SK-N-MC (cell line): ENCODE measurements around the gene FUBP1.

ENCODE experiments used
- DNase-seq: peaks from one replicate; pipeline ENCODE4 v3.0.0-alpha.2; 2011; ENCODE audit warnings: low read depth, low spot score
- H3K27ac ChIP-seq: fragments of 200-600 bp; sonication (generic); 2 replicates; pipeline ENCODE4 v1.5.1; 2016; ENCODE audit warnings: mixed run types
- H3K36me3 ChIP-seq: fragments of 200-600 bp; sonication (generic); 2 replicates; pipeline ENCODE4 v1.6.1; 2017; ENCODE audit warnings: antibody characterized with exemption, low read length, mixed read lengths; ENCODE audit not compliant: insufficient read depth
- H3K4me3 ChIP-seq: fragments of 200-600 bp; sonication (generic); 2 replicates; pipeline ENCODE4 v1.5.1; 2016
- H3K9ac ChIP-seq: fragments of 200-600 bp; sonication (generic); 2 replicates; pipeline ENCODE4 v1.8.0; 2017; ENCODE audit warnings: mixed run types, mixed read lengths; ENCODE audit not compliant: insufficient read length
- H3K9me3 ChIP-seq: fragments of 200-600 bp; sonication (generic); 2 replicates; pipeline ENCODE4 v1.6.1; 2017; ENCODE audit warnings: low read depth, mild to moderate bottlenecking, antibody characterized with exemption, low read length, moderate library complexity, mixed read lengths
- EZH2 ChIP-seq: fragments of 200-600 bp; sonication (generic); IDR thresholded peaks from one replicate; pipeline ENCODE4 v1.6.1; 2017; ENCODE audit warnings: antibody characterized with exemption
- FOXP2 ChIP-seq: optimal IDR thresholded peaks from 2 replicates; pipeline ENCODE3; 2011; ENCODE audit warnings: mild to moderate bottlenecking, moderate library complexity; ENCODE audit not compliant: insufficient read depth; ENCODE audit errors: extremely low read length, control extremely low read depth
- POLR2AphosphoS5 ChIP-seq: IDR thresholded peaks from 2 replicates; pipeline ENCODE4 v1.6.1; 2012; ENCODE audit warnings: mild to moderate bottlenecking, low read depth, low read length, borderline replicate concordance

Gene FUBP1

GRCh38 chr1:77945345-77945744 lies 33.5 kb downstream of the FUBP1 start:
- Histone ChIP-seq H3K9ac (no peak overlapping the region), H3K36me3 (peaks cover 92% of the 10 kb centered on the region), H3K27ac (no peak overlapping the region), H3K9me3 (no peaks in the 10 kb centered on the region), H3K4me3 (no peak overlapping the region)
- DNase-seq = no peak
- TF ChIP-seq POLR2AphosphoS5 (no peak), FOXP2 (no peak), EZH2 (no peak)

DNA sequence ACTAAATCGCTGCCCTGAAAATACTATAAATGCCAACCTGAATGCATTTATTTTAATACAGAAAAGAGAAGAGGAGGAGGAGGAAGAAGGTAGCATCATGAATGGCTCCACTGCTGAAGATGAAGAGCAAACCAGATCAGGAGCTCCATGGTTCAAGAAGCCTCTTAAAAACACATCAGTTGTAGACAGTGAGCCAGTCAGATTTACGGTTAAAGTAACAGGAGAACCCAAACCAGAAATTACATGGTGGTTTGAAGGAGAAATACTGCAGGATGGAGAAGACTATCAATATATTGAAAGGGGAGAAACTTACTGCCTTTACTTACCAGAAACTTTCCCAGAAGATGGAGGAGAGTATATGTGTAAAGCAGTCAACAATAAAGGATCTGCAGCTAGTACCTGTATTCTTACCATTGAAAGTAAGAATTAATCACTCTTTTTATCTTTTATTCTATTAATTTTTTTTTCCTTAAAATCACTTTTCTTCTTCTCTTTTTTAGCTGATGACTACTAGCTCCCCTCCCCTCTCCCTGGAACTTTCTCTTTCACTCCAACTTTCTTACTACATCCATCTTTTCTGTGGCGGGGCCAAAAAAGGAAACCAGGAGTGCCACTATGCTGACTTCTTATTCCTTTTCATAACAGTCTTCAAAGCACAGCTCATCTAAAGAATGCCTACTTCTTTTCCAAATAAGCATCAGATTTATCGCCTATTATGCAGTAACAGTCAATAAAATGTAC lies 36.3 kb downstream of the FUBP1 start:
- Histone ChIP-seq H3K4me3 (no peak overlapping the region), H3K27ac (no peak overlapping the region), H3K9me3 (no peaks in the 10 kb centered on the region), H3K9ac (no peak overlapping the region), H3K36me3 (peaks cover 67% of the 10 kb centered on the region)
- no peak for DNase-seq
- TF ChIP-seq FOXP2 (no peak), POLR2AphosphoS5 (no peak), EZH2 (no peak)

DNA sequence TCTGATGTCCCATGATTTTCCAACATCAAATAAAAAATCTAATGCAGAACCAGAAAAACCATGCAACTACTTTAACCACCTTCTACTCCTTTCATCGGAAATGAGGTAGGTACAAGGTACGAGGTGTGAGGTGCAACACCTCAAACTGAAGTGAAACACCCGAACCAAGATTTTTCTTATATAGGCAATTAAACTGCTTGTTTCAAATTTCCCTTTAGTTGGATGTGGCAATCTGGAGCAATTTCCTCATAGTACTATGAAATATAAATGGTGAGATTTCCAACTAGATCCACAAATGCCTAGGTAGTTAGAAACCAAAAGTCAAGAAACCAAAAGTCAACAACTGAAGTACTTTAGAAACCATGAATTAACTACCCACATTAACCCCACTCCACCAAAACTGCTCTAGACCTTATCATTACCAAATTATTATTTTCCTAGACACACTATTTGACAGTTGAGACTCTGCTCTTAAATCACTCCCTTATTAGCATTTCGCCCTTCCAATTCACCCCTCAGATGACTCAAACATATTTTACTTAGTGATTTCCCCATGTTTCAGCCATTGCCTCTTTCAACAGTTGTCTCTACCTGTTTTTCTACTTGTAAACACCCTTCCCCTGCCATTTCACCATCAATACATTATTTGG lies 37.8 kb downstream of the FUBP1 start:
- TF ChIP-seq EZH2 = no peak
- no peak for TF ChIP-seq FOXP2
- TF ChIP-seq POLR2AphosphoS5 = no peak; the same call in 1 of the 2 replicates
- H3K36me3 ChIP-seq = peaks cover 52% of the 10 kb centered on the region
- DNase-seq = no peak
- H3K9me3 ChIP-seq = no peaks in the 10 kb centered on the region
- H3K4me3 ChIP-seq = no peak overlapping the region
- peak overlapping the region; percentile 30; the same call in 1 of the 2 replicates for H3K27ac ChIP-seq
- no peak overlapping the region for H3K9ac ChIP-seq

DNA sequence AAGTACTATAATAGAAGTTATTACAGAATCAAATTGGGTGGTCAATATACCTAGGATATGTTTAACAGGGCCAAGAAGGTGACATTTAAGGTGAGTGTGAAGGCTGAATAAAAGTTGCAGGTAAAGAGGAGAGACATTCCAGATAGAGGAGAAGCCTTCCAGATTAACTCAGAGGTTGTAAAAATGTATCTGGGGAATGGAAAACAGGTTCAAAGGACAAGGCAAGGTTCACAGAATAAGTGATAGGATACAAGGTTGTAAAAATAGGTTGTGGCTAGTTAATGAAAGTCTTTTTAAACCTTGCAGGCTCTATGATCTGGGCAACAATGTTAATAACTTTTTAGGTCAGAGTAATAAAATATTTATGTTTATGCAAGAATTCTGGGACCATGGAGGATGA lies 40.2 kb downstream of the FUBP1 start:
- Histone ChIP-seq H3K9ac (no peak overlapping the region), H3K9me3 (no peaks in the 10 kb centered on the region), H3K27ac (no peak overlapping the region), H3K36me3 (peaks cover 31% of the 10 kb centered on the region), H3K4me3 (no peak overlapping the region)
- DNase-seq = no peak
- TF ChIP-seq POLR2AphosphoS5 (no peak), FOXP2 (no peak), EZH2 (no peak)

- no peak for TF ChIP-seq FOXP2
- no peaks in the 10 kb centered on the region for H3K9me3 ChIP-seq
- H3K36me3 ChIP-seq = no peaks in the 10 kb centered on the region
- no peak overlapping the region for H3K9ac ChIP-seq
- no peak overlapping the region for H3K27ac ChIP-seq
- DNase-seq = no peak
- no peak overlapping the region for H3K4me3 ChIP-seq
Measured at GRCh38 chr1:77929806-77930205, 49.1 kb downstream of the FUBP1 start.

DNA sequence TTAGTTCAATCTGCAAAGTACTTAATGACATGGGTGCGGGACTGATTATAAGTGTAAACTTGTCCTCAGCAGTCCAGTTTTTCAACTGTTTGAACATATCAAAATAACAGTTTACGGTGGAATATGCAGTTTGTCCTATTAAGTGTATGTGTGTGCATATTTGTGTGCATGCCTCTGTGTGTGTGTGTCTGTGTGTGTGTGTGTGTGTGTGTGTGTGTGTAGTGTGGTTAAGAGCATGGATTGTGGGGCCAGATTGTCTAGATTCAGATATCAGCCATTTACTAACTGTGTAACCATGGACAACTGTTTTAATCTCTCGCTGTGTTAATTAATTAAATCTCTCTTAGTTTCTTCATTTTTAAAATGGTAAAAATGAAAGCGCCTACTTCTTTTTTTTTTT lies 51.5 kb downstream of the FUBP1 start:
- H3K9ac ChIP-seq = no peak overlapping the region
- H3K9me3 ChIP-seq = no peaks in the 10 kb centered on the region
- H3K4me3 ChIP-seq = no peak overlapping the region
- no peaks in the 10 kb centered on the region for H3K36me3 ChIP-seq
- TF ChIP-seq EZH2 (no peak), FOXP2 (no peak), POLR2AphosphoS5 (no peak)
- DNase-seq = no peak
- no peak overlapping the region for H3K27ac ChIP-seq

DNA sequence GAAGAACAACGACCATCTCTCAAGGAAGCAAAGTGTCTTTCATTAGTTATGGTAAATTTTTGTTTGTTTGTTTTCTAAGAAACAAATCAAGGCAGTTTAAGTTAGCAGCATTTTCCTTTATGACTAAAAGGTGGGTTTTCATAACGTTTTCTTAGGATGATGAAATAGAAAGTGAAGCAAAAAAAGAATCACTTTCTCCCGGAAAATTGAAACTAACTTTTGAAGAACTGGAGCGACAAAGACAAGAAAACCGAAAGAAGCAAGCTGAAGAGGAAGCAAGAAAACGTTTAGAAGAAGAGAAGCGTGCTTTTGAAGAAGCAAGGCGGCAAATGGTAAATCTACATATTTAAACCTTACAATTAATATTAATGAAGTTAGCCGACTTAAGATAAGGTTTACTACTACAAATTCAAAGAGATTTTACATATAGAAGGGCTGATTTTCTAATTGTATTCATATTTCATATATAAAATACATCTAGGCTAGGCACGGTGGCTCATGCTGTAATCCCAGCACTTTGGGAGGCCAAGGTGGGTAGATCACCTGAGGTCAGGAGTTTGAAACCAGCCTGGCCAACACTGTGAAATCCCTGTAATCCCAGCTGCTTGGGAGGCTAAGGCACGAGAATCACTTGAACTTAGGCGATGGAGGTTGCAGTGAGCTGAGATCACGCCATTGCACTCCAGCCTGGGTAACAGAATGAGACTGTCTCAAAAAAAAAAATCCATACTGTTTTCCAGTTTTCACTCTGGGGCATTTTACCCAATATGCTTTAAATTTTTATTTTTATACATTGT lies 52.1 kb downstream of the FUBP1 start:
- no peak overlapping the region for H3K9ac ChIP-seq
- H3K27ac ChIP-seq = no peak overlapping the region
- no peaks in the 10 kb centered on the region for H3K9me3 ChIP-seq
- no peaks in the 10 kb centered on the region for H3K36me3 ChIP-seq
- H3K4me3 ChIP-seq = no peak overlapping the region
- TF ChIP-seq EZH2 (no peak), POLR2AphosphoS5 (no peak), FOXP2 (no peak)
- DNase-seq = no peak

- no peak overlapping the region for H3K27ac ChIP-seq
- H3K4me3 ChIP-seq = no peak overlapping the region
- no peaks in the 10 kb centered on the region for H3K36me3 ChIP-seq
- no peak for DNase-seq
- H3K9ac ChIP-seq = no peak overlapping the region
- H3K9me3 ChIP-seq = no peaks in the 10 kb centered on the region
- TF ChIP-seq POLR2AphosphoS5 = no peak
- no peak for TF ChIP-seq FOXP2
- no peak for TF ChIP-seq EZH2
Measured at GRCh38 chr1:77925956-77926355, 52.9 kb downstream of the FUBP1 start.
